HG02885 (cell line): Measurements from ENCODE around the gene OR51A7.
"Not testable (repeated sequence)": the region's sequence is repeated elsewhere in the genome, so short reads cannot be mapped to it uniquely, and the experiment has no call there.

Experiments used
- ATAC-seq: cut with Tn5 transposase; IDR thresholded peaks from one replicate; pipeline ENCODE4 v1.9.1; 2021; ENCODE audit warnings: mild to moderate bottlenecking; ENCODE audit not compliant: unreplicated experiment, poor library complexity

The OR51A7 gene

DNA sequence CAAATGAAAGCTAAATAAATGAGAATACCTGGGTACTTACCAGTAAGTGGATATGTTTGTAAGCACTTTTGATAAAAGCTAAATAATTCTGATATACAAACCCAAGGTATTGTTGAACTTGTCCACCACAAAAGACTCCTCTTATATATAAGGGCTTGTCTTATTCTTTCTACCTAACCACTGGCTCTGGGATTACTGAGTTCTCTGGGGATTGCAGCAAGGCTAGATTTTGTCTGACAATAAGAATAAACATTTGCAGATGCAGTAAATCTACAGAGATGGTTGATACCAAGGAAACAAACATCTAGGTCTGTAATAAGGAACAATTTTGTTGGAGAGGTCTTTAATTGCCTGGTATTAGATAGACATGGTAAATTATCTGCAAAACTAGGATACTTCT lies 43.9 kb downstream of the OR51A7 start, which contains the start of gene OR51A4:
OR51A4 (minus strand) TSS at position 101 of the 400 bp plus-strand sequence. CDS start 505 bp downstream, outside the sequence.
- no peak for ATAC-seq

DNA sequence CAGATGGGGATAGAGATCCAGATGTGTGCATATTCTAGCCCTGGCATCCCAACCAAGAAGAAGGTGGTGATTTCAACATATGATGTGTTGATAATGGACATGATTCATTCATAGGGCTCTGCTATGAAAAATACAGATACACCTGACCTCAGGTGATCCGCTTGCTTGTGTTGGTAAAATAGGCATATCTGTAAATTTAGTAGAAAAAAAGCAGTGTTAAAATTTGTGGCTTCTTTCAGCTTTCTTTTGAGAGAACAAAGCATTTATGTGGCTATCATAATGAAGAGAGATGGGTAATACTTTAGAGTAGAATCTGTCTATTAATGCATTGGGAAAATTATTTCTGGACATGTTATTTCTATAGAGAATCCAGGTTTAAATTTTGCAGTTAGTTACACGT lies 52.0 kb downstream of the OR51A7 start, which contains the start of gene OR51A2:
OR51A2 (minus strand) TSS at position 101 of the 400 bp plus-strand sequence; CDS start at position 101, 0 bp downstream.
- not testable (repeated sequence) for ATAC-seq

- no peak for ATAC-seq
These were observed 53.8 kb downstream of the OR51A7 start for GRCh38 chr11:4957396-4957795.
